Neural crest cell (in vitro differentiated cells): Measurements from ENCODE around the gene USP40. TPM values are rescaled to one million over a fixed set of nuclear protein-coding genes. Genes with fewer than 3 reads are reported as not detected.

ENCODE experiments used
- DNase-seq: peaks from one replicate; pipeline ENCODE4 v3.0.0; 2021; ENCODE audit warnings: low read depth, mixed read lengths, low spot score
- H3K27ac Mint-ChIP-seq: one replicate; pipeline ENCODE4 v1.8.0; 2021; ENCODE audit warnings: mild to moderate bottlenecking, mixed read lengths; ENCODE audit not compliant: unreplicated experiment
- H3K27me3 Mint-ChIP-seq: 2 replicates; pipeline ENCODE4 v1.8.0; 2021; ENCODE audit warnings: low read depth, mild to moderate bottlenecking, mixed read lengths
- H3K36me3 Mint-ChIP-seq: 2 replicates; pipeline ENCODE4 v1.8.0; 2021; ENCODE audit warnings: low read depth, mild to moderate bottlenecking, mixed read lengths
- H3K4me1 Mint-ChIP-seq: 2 replicates; pipeline ENCODE4 v1.8.0; 2021; ENCODE audit warnings: mixed read lengths
- H3K4me3 Mint-ChIP-seq: one replicate; pipeline ENCODE4 v1.8.0; 2021; ENCODE audit warnings: mild to moderate bottlenecking, mixed read lengths
- H3K9me3 Mint-ChIP-seq: 2 replicates; pipeline ENCODE4 v1.8.0; 2021; ENCODE audit warnings: mixed read lengths
- CTCF ChIP-seq: fragments of 200-600 bp; sonication (generic); conservative IDR thresholded peaks from 2 replicates; pipeline ENCODE4 v1.5.0; 2021; ENCODE audit warnings: antibody characterized with exemption, mild to moderate bottlenecking
- total RNA-seq: library from RNA; stranded (reverse); gene quantifications from 2 replicates; pipeline ENCODE4 v1.2.1, GENCODE V29; 2021

The USP40 gene
- total RNA-seq, 1 donor from 2014 or later = 25.3 TPM

GRCh38 chr2:233462826-233463470 lies 103.6 kb downstream of the USP40 start:
- Mint-ChIP-seq H3K27me3 (no peaks in the 10 kb centered on the region), H3K9me3 (no peaks in the 10 kb centered on the region), H3K27ac (no peak overlapping the region), H3K4me1 (no peaks in the 10 kb centered on the region), H3K4me3 (no peak overlapping the region), H3K36me3 (peaks cover 2% of the 10 kb centered on the region)
- DNase-seq = no peak
- TF ChIP-seq CTCF = no peak

- no peak overlapping the region for H3K4me3 Mint-ChIP-seq
- H3K4me1 Mint-ChIP-seq = no peaks in the 10 kb centered on the region
- no peak for DNase-seq
- H3K9me3 Mint-ChIP-seq = no peaks in the 10 kb centered on the region
- TF ChIP-seq CTCF = no peak
- H3K27ac Mint-ChIP-seq = no peak overlapping the region
- H3K36me3 Mint-ChIP-seq = peaks cover 2% of the 10 kb centered on the region
- no peaks in the 10 kb centered on the region for H3K27me3 Mint-ChIP-seq
Observed at GRCh38 chr2:233462202-233462785, 104.3 kb downstream of the USP40 start.

GRCh38 chr2:233461481-233461891 lies 105.1 kb downstream of the USP40 start:
- Mint-ChIP-seq H3K36me3 (peaks cover 2% of the 10 kb centered on the region), H3K9me3 (no peaks in the 10 kb centered on the region), H3K4me1 (no peaks in the 10 kb centered on the region), H3K27me3 (no peaks in the 10 kb centered on the region), H3K27ac (peak overlapping the region; percentile 27), H3K4me3 (no peak overlapping the region)
- TF ChIP-seq CTCF = no peak
- no peak for DNase-seq

GRCh38 chr2:233460726-233461441 lies 105.7 kb downstream of the USP40 start:
- no peaks in the 10 kb centered on the region for H3K4me1 Mint-ChIP-seq

GRCh38 chr2:233459426-233459825 lies 107.2 kb downstream of the USP40 start:
- H3K9me3 Mint-ChIP-seq = no peaks in the 10 kb centered on the region
- H3K27ac Mint-ChIP-seq = no peak overlapping the region
- H3K36me3 Mint-ChIP-seq = peaks cover 2% of the 10 kb centered on the region
- no peak overlapping the region for H3K4me3 Mint-ChIP-seq
- no peaks in the 10 kb centered on the region for H3K4me1 Mint-ChIP-seq
- no peak for DNase-seq
- TF ChIP-seq CTCF = no peak
- no peaks in the 10 kb centered on the region for H3K27me3 Mint-ChIP-seq

More at GRCh38 chr2:233460726-233461441, 105.7 kb downstream of the USP40 start:
- no peak for DNase-seq
- TF ChIP-seq CTCF = no peak
- H3K27ac Mint-ChIP-seq = no peak overlapping the region
- no peak overlapping the region for H3K4me3 Mint-ChIP-seq
- H3K9me3 Mint-ChIP-seq = no peaks in the 10 kb centered on the region
- H3K36me3 Mint-ChIP-seq = peaks cover 2% of the 10 kb centered on the region
- no peaks in the 10 kb centered on the region for H3K27me3 Mint-ChIP-seq
